ENCODE measurements around the gene ALPP.

The ALPP gene

DNA sequence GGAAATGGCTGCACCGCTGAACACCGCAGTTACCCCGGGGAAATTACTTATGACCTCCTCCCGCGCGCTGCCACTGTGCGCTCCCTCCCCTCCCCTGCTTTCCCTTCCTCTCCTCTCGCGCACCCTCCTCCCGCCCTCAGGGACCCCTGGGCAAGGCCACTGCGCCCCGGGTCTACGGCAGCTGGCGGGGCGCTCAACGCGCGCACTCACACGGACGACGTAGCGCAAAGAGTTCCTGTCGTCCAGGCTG is 7.9 kb downstream of the ALPP start:
- Histone ChIP-seq H3K27ac (no peak overlapping the region), H2AFZ (ENCODE audit: low read depth) (no peak overlapping the region), H3K4me1 (ENCODE audit: low read depth, poor library complexity, severe bottlenecking) (no peaks in the 10 kb centered on the region), H3K4me3 (IDR thresholded peaks at IDR 0.05; ENCODE audit: insufficient read depth, low read depth, low read length) (no peak overlapping the region), H4K20me1 (ENCODE audit: insufficient read depth) (no peaks in the 10 kb centered on the region), H3K27me3 (ENCODE audit: insufficient read depth, low read depth) (peaks cover 2% of the 10 kb centered on the region; the same call in 1 of the 2 replicates), H3K36me3 (ENCODE audit: insufficient read depth) (no peaks in the 10 kb centered on the region), H3K9ac (no peak overlapping the region), H3K4me2 (no peak overlapping the region), H3K79me2 (ENCODE audit: insufficient read depth, low read depth) (no peaks in the 10 kb centered on the region)
- TF ChIP-seq, protein P1, sequence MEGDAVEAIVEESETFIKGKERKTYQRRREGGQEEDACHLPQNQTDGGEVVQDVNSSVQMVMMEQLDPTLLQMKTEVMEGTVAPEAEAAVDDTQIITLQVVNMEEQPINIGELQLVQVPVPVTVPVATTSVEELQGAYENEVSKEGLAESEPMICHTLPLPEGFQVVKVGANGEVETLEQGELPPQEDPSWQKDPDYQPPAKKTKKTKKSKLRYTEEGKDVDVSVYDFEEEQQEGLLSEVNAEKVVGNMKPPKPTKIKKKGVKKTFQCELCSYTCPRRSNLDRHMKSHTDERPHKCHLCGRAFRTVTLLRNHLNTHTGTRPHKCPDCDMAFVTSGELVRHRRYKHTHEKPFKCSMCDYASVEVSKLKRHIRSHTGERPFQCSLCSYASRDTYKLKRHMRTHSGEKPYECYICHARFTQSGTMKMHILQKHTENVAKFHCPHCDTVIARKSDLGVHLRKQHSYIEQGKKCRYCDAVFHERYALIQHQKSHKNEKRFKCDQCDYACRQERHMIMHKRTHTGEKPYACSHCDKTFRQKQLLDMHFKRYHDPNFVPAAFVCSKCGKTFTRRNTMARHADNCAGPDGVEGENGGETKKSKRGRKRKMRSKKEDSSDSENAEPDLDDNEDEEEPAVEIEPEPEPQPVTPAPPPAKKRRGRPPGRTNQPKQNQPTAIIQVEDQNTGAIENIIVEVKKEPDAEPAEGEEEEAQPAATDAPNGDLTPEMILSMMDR (conservative IDR thresholded peaks at IDR 0.05; ENCODE audit: low read depth, low read length): no peak

DNA sequence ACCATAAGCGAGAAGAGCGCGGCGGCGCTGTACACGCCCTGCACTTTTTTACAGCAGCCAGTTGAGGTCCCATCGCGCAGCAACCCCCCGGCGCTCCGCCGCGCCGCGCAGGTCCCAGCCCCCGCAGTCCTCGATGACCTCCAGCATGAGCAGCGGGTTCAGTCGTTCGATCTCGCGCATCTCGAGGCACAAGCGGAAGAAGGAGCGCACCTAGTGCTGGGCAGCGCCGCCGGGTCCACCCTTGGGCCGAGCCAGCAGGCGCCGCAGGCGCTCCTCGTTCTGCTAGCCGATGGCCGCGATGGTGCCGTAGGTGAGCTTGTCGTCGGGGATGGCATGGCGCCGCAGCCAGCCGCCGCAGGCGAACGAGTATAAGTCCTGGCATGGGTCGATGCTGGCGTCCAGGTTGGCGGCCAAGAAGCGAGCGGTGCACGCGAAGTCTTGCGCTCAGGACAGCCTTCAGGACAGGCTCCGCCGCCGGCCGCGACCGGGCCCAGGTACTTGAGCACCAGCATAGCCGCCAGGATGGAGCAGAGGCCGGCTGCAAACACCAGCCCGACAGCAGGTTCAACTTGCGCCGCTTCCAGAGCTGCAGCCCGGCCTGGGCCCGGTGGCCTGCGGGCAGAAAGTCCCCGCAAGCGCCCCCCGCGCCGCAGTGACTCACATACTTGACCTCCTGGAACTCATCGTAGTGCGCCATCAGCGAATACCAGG is 8.3 kb downstream of the ALPP start:
- TF ChIP-seq, protein P1 (conservative IDR thresholded peaks at IDR 0.05; ENCODE audit: low read depth, low read length): no peak
- H4K20me1 ChIP-seq (ENCODE audit: insufficient read depth): no peaks in the 10 kb centered on the region
- H3K4me3 ChIP-seq (IDR thresholded peaks at IDR 0.05; ENCODE audit: insufficient read depth, low read depth, low read length): no peak overlapping the region
- H3K4me1 ChIP-seq (ENCODE audit: low read depth, poor library complexity, severe bottlenecking): no peaks in the 10 kb centered on the region
- no peaks in the 10 kb centered on the region for H3K36me3 ChIP-seq (ENCODE audit: insufficient read depth)
- no peak overlapping the region for H2AFZ ChIP-seq (ENCODE audit: low read depth)
- no peak overlapping the region for H3K4me2 ChIP-seq
- H3K27ac ChIP-seq: no peak overlapping the region
- H3K27me3 ChIP-seq (ENCODE audit: insufficient read depth, low read depth): peaks cover 2% of the 10 kb centered on the region; the same call in 1 of the 2 replicates
- no peaks in the 10 kb centered on the region for H3K79me2 ChIP-seq (ENCODE audit: insufficient read depth, low read depth)
- H3K9ac ChIP-seq: no peak overlapping the region

DNA sequence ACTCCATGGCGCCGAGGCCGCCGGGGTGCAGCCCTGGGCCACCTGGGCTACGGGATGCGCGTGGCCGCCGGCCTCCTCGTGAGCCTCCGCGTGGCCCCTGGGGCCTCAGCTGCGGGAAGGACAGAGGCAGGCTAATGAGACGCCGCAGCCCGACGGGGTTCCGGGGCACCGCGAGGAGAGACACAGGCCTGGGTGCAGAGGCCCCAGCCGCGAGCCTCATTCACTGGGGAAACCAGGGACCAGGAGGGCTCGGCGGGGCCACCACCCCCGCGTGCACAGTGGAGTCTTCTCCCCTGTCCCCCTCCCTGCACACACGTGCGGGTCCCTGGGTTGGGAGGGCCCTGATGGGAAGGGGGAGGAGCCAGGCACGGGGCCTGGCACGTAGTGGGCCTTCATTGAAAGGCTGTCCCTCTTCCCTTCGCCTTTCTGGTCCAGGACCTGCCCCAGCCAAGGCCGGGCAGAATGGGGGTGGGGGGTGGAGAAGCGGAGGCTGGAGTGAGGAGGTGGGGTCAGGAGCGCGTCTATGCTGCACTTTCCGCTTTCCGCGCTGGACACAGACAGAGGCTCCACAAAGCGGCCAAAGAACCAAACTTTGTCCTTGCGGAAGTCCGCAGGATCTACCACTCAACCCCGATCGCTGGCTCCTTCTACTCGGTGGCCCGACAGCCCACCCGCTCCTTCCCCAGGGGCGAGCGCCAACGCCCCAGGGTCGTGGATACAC is 9.1 kb downstream of the ALPP start:
- Histone ChIP-seq H3K36me3 (ENCODE audit: insufficient read depth) (no peaks in the 10 kb centered on the region), H4K20me1 (ENCODE audit: insufficient read depth) (no peaks in the 10 kb centered on the region), H3K4me2 (no peak overlapping the region), H2AFZ (ENCODE audit: low read depth) (no peak overlapping the region), H3K27ac (no peak overlapping the region), H3K79me2 (ENCODE audit: insufficient read depth, low read depth) (no peaks in the 10 kb centered on the region), H3K9ac (no peak overlapping the region), H3K4me1 (ENCODE audit: low read depth, poor library complexity, severe bottlenecking) (no peaks in the 10 kb centered on the region), H3K4me3 (IDR thresholded peaks at IDR 0.05; ENCODE audit: insufficient read depth, low read depth, low read length) (no peak overlapping the region), H3K27me3 (ENCODE audit: insufficient read depth, low read depth) (peaks cover 2% of the 10 kb centered on the region; the same call in 1 of the 2 replicates)
- TF ChIP-seq, protein P1 (conservative IDR thresholded peaks at IDR 0.05; ENCODE audit: low read depth, low read length): no peak

DNA sequence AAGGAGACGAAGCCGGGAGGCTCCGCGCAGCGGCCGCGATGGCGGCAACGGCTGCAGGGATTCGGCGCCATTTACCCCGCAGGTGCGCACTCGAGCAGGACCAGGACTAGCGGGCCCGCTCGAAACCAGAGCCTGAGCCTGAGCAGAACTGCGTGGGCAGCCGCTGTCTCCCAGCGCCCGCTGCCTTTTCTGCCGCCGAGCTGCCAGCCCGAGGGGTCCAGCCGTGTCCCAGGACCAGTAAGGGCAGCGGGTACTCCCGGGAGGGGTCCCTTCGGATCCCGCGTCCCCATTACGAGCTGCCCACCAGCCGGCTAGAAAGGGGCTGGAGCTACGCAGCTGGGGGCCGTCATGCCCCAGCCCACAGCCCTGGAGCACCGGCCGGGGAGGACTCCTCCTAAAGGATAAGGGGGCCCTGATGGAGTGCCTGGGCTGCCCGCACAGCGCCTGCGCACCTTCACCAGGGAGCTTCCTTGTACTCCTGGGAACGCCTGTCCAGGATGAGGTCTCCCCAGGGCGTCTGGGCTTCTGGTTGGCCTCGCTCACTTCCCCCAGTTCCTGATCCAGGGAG is 9.9 kb downstream of the ALPP start:
- H3K27me3 ChIP-seq (ENCODE audit: insufficient read depth, low read depth): peaks cover 2% of the 10 kb centered on the region; the same call in 1 of the 2 replicates
- H4K20me1 ChIP-seq (ENCODE audit: insufficient read depth): no peaks in the 10 kb centered on the region
- H3K4me1 ChIP-seq (ENCODE audit: low read depth, poor library complexity, severe bottlenecking): no peaks in the 10 kb centered on the region
- no peaks in the 10 kb centered on the region for H3K79me2 ChIP-seq (ENCODE audit: insufficient read depth, low read depth)
- no peak overlapping the region for H2AFZ ChIP-seq (ENCODE audit: low read depth)
- H3K27ac ChIP-seq: no peak overlapping the region
- no peak overlapping the region for H3K4me2 ChIP-seq
- H3K4me3 ChIP-seq (IDR thresholded peaks at IDR 0.05; ENCODE audit: insufficient read depth, low read depth, low read length): no peak overlapping the region
- TF ChIP-seq, protein P1 (conservative IDR thresholded peaks at IDR 0.05; ENCODE audit: low read depth, low read length): no peak
- no peaks in the 10 kb centered on the region for H3K36me3 ChIP-seq (ENCODE audit: insufficient read depth)
- H3K9ac ChIP-seq: no peak overlapping the region

Measured in KMS-11 (cell line).